HG02884 (cell line): ENCODE measurements around the gene KCNS1.

ENCODE experiments used
- ATAC-seq: cut with Tn5 transposase; IDR thresholded peaks from one replicate; pipeline ENCODE4 v1.9.1; 2021; ENCODE audit warnings: mild to moderate bottlenecking, moderate library complexity; ENCODE audit not compliant: unreplicated experiment

The KCNS1 gene

GRCh38 chr20:45051204-45052060, 49.5 kb downstream of the KCNS1 start:
- no peak for ATAC-seq

DNA sequence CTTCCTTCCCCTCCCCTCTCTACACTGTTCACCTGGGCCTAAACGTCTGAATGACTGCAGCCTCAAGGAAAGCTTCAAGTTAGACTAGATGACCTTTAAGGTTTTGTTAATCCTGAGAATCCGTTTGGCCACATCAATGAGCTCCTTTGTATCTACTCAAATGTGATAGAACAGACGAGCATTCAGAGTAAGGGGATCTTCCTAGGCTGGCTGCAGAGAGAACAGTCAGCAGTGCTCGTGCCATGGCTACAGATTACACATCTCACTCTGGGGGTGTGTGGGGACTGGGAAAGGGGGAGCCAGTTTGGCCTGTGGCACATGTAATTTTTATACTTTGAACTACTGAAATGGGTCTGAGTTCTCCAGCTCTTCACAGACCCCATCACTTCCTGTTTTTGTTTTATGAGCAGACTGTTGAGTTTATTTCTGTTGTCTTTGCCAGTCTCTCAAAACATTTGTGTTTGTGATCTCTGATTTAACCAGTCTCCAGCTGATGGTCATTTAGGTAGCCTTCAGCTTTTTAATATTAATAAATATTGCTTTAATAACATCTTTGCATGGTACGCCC, 50.9 kb downstream of the KCNS1 start:
- no peak for ATAC-seq

DNA sequence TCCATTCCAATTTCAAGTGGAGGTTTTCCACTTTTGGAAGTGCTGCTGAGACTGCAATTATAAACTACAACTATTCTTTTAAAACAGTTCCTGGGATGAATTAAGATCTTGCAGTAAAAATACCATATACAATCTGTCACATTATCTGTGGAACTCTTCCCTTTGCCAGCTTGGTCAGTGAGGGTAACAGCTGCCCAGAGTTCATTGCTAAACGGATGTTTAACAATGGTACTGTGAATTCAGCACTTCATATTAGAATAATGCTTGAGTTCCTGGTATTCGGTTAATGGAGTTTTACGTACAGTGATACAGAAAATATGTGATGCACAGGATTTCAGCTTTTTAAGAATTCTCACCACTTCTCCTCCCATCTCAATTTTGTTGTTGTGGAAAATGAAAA, 51.5 kb downstream of the KCNS1 start:
- ATAC-seq = no peak

- no peak for ATAC-seq
These were observed 53.3 kb downstream of the KCNS1 start for GRCh38 chr20:45047581-45048119.

GRCh38 chr20:45044601-45045000, 56.3 kb downstream of the KCNS1 start:
- ATAC-seq = no peak

- no peak for ATAC-seq
These were observed 56.8 kb downstream of the KCNS1 start for GRCh38 chr20:45044084-45044573.

GRCh38 chr20:45042978-45043377, 57.9 kb downstream of the KCNS1 start:
- no peak for ATAC-seq
